A549 (cell line): Measurements from ENCODE around the gene RIOK1. TPM values are rescaled to one million over a fixed set of nuclear protein-coding genes. Genes with fewer than 3 reads are reported as not detected.

Source experiments
- ATAC-seq, 2 experiments: fragments of 200-7000 bp in 1 of 2; fragments of >200 bp in 1 of 2; cut with Nextera tagmentation in 1 of 2; cut with Tn5 transposase in 1 of 2; 3 replicates each; pipeline versions ENCODE4 v1.8.0 to v1.9.1; 2018 to 2020; ENCODE audit warnings: mild to moderate bottlenecking in 1 of 2, moderate library complexity in 1 of 2
- CTCF ChIA-PET: fragments of 300-600 bp; sonication (Branson Sonifier 250); formaldehyde crosslinking; extraction: SDS; loops from one replicate; lab custom pipeline; 2021; ENCODE audit warnings: antibody characterized with exemption, inconsistent platforms; lab: Yijun Ruan, JAX
- POLR2A ChIA-PET: fragments of 350-600 bp; formaldehyde crosslinking; extraction: SDS; loops from one replicate; lab custom pipeline; 2021; ENCODE audit warnings: antibody characterized with exemption, inconsistent platforms; lab: Yijun Ruan, JAX
- DNase-seq, 2 experiments: peaks; one replicate each; pipeline versions ENCODE4 v3.0.0 to v3.0.0-alpha.2; 2011 to 2016; ENCODE audit warnings: low read depth in 1 of 2, low spot score in 1 of 2
- FAIRE-seq: peaks from 2 replicates; lab custom pipeline; 2011; peaks lifted over from hg19 to GRCh38; lab: Jason Lieb, UNC
- H3K27ac ChIP-seq, 2 experiments: fragments of >200 bp; sonication (Bioruptor Twin); formaldehyde crosslinking; 3 replicates each; pipeline ENCODE4 v1.5.1; 2016 to 2017
- H3K4me1 ChIP-seq: fragments of >200 bp; sonication (Bioruptor Twin); formaldehyde crosslinking; 3 replicates; pipeline ENCODE4 v1.6.1; 2016
- H3K4me2 ChIP-seq: fragments of >200 bp; sonication (Bioruptor Twin); formaldehyde crosslinking; 3 replicates; pipeline ENCODE4 v1.6.1; 2016
- H3K4me3 ChIP-seq: fragments of >200 bp; sonication (Bioruptor Twin); formaldehyde crosslinking; 3 replicates; pipeline ENCODE4 v1.5.1; 2016
- H3K9me3 ChIP-seq: fragments of >200 bp; sonication (Bioruptor Twin); formaldehyde crosslinking; 3 replicates; pipeline ENCODE4 v1.6.1; 2016
- ATOH8 ChIP-seq: fragments of 250-450 bp; sonication (Bioruptor Pico); IDR thresholded peaks from 2 replicates; pipeline ENCODE4 v1.5.0; 2020; ENCODE audit warnings: low read depth, mild to moderate bottlenecking, moderate library complexity
- CEBPB ChIP-seq, 2 experiments: fragments of >200 bp in 1 of 2; sonication (Bioruptor Twin) in 1 of 2; formaldehyde crosslinking in 1 of 2; IDR thresholded peaks; 2 replicates each; pipeline ENCODE4 v1.6.1; 2012 to 2016
- E2F6 ChIP-seq: IDR thresholded peaks from 2 replicates; pipeline ENCODE4 v1.6.1; 2012; ENCODE audit warnings: low read depth, borderline replicate concordance
- EHF ChIP-seq: fragments of 250-450 bp; sonication (Bioruptor Pico); IDR thresholded peaks from 2 replicates; pipeline ENCODE4 v1.5.0; 2020; ENCODE audit warnings: mild to moderate bottlenecking
- EHMT2 ChIP-seq: fragments of 200-600 bp; sonication (generic); IDR thresholded peaks from 2 replicates; pipeline ENCODE4 v1.6.1; 2016; ENCODE audit warnings: antibody characterized with exemption, low read depth, mild to moderate bottlenecking, moderate library complexity
- ELK1 ChIP-seq: fragments of 150-350 bp; IDR thresholded peaks from 2 replicates; pipeline ENCODE4 v1.6.1; 2014; ENCODE audit warnings: low read depth, mild to moderate bottlenecking, low read length
- HEYL ChIP-seq: fragments of 250-450 bp; sonication (Bioruptor Pico); IDR thresholded peaks from 2 replicates; pipeline ENCODE4 v1.8.0; 2021; ENCODE audit warnings: mild to moderate bottlenecking, moderate library complexity
- HOXA7 ChIP-seq: fragments of 250-450 bp; sonication (Bioruptor Pico); IDR thresholded peaks from 2 replicates; pipeline ENCODE4 v1.5.0; 2020; ENCODE audit warnings: mild to moderate bottlenecking, moderate library complexity
- JUNB ChIP-seq: fragments of >200 bp; sonication (Bioruptor Twin); formaldehyde crosslinking; IDR thresholded peaks from 2 replicates; pipeline ENCODE4 v1.6.1; 2016
- KDM1A ChIP-seq: fragments of 200-600 bp; sonication (generic); IDR thresholded peaks from 2 replicates; pipeline ENCODE4 v1.6.1; 2016; ENCODE audit warnings: low read depth, mild to moderate bottlenecking
- MAX ChIP-seq: IDR thresholded peaks from 2 replicates; pipeline ENCODE4 v1.6.1; 2012
- MAZ ChIP-seq: fragments of 150-350 bp; IDR thresholded peaks from 2 replicates; pipeline ENCODE4 v1.6.1; 2014; ENCODE audit warnings: antibody characterized with exemption, low read depth, low read length, borderline replicate concordance
- NFE2L2 ChIP-seq: fragments of 150-350 bp; conservative IDR thresholded peaks from 2 replicates; pipeline ENCODE4 v1.6.1; 2014; ENCODE audit warnings: low read length
- PHF8 ChIP-seq: fragments of 200-600 bp; sonication (generic); IDR thresholded peaks from 2 replicates; pipeline ENCODE4 v1.6.1; 2016; ENCODE audit warnings: low read depth, mild to moderate bottlenecking, antibody characterized with exemption, moderate library complexity, borderline replicate concordance
- POLR2AphosphoS2 ChIP-seq: conservative IDR thresholded peaks from 2 replicates; pipeline ENCODE4 v1.6.1; 2012; ENCODE audit warnings: low read length, improper control_type of control experiment, inconsistent platforms
- RAD21 ChIP-seq, 2 experiments: fragments of >200 bp in 1 of 2; sonication (Bioruptor Twin) in 1 of 2; formaldehyde crosslinking in 1 of 2; IDR thresholded peaks in 1 of 2; conservative IDR thresholded peaks in 1 of 2; 2 replicates in 1 of 2; 3 replicates in 1 of 2; pipeline ENCODE4 v1.6.1; 2012 to 2018; ENCODE audit warnings: inconsistent platforms in 1 of 2
- RARB ChIP-seq: fragments of 250-450 bp; sonication (Bioruptor Pico); IDR thresholded peaks from 2 replicates; pipeline ENCODE4 v1.8.0; 2021; ENCODE audit warnings: mild to moderate bottlenecking, moderate library complexity
- RCOR1 ChIP-seq: fragments of 150-350 bp; IDR thresholded peaks from 2 replicates; pipeline ENCODE4 v1.6.1; 2014; ENCODE audit warnings: antibody characterized with exemption, low read length, low read depth
- REST ChIP-seq: fragments of 200-600 bp; sonication (generic); IDR thresholded peaks from 2 replicates; pipeline ENCODE4 v1.6.1; 2016; ENCODE audit warnings: antibody characterized with exemption, mild to moderate bottlenecking, moderate library complexity
- RFX5 ChIP-seq: fragments of 450-650 bp; IDR thresholded peaks from 2 replicates; pipeline ENCODE4 v1.7.1; 2014; ENCODE audit warnings: antibody characterized with exemption, mild to moderate bottlenecking, moderate library complexity
- SMC3 ChIP-seq: fragments of >200 bp; sonication (Bioruptor Twin); formaldehyde crosslinking; IDR thresholded peaks from 3 replicates; pipeline ENCODE4 v1.6.1; 2018; ENCODE audit warnings: inconsistent platforms
- ZC3H11A ChIP-seq: fragments of 450-650 bp; IDR thresholded peaks from 2 replicates; pipeline ENCODE4 v1.6.1; 2014; ENCODE audit warnings: antibody characterized with exemption, mild to moderate bottlenecking
- ZFP36 ChIP-seq: fragments of 450-650 bp; IDR thresholded peaks from 2 replicates; pipeline ENCODE4 v1.6.1; 2014; ENCODE audit warnings: borderline replicate concordance; ENCODE audit not compliant: partially characterized antibody
- WGBS: methylation state at CpG from one replicate; pipeline ENCODE4 v1.1.6; 2017; ENCODE audit errors: missing lambda C conversion rate; 5-methylcytosine and 5-hydroxymethylcytosine counted together
- polyA plus RNA-seq, 4 experiments: library from polyadenylated mRNA; depleted of rRNA in 3 of 4; stranded (reverse); fragments of >200 nt; fragmentation: RNase III in 1 of 4; extraction: RNeasy Plus Mini Kit Qiagen cat#74134 plus additional on column Dnase treatment in 1 of 4; gene quantifications; 2 replicates in 3 of 4; 3 replicates in 1 of 4; pipeline ENCODE4 v1.2.3, GENCODE V29; 2011 to 2017

The RIOK1 gene
- polyA plus RNA-seq, 2 of the 4 experiments (the other 2 are of a cell fraction), result 16.1 to 20.4 TPM

- Histone ChIP-seq H3K9me3 (no peaks in the 10 kb centered on the region), H3K4me2 (no peak overlapping the region), H3K4me1 (no peaks in the 10 kb centered on the region), H3K27ac (no peak overlapping the region), H3K4me3 (no peak overlapping the region)
- DNase-seq, result no peak
- no peak for ATAC-seq
- ChIA-PET POLR2A (no interaction called here), CTCF (interaction anchor here (0.7 kb wide), 1 partner anchor 210 kb away, joined by 3 read pairs; no protein-coding TSS in a partner anchor)
- TF ChIP-seq CEBPB (IDR thresholded peaks at IDR 0.05) (no peak), RCOR1 (no peak), E2F6 (no peak), SMC3 (no peak), ELK1 (no peak), JUNB (no peak), EHMT2 (no peak), PHF8 (no peak), REST (no peak), MAX (no peak), RAD21 (conservative IDR thresholded peaks at IDR 0.05 in 1 of 2, IDR thresholded peaks at IDR 0.05 in 1 of 2) (no peak), MAZ (no peak), NFE2L2 (no peak)
- FAIRE-seq, result no peak
- WGBS, result 84% methylated on average over 6 of the region's 6 CpGs
Observed at GRCh38 chr6:7409740-7410139, 20.1 kb downstream of the RIOK1 start.

GRCh38 chr6:7410851-7411250, 21.2 kb downstream of the RIOK1 start:
- ChIA-PET POLR2A (no interaction called here), CTCF (no interaction called here)
- Histone ChIP-seq H3K9me3 (no peaks in the 10 kb centered on the region), H3K27ac (no peak overlapping the region), H3K4me2 (no peak overlapping the region), H3K4me3 (no peak overlapping the region), H3K4me1 (no peaks in the 10 kb centered on the region)
- FAIRE-seq, result no peak
- 90% methylated on average over 4 of the region's 4 CpGs for WGBS
- no peak for ATAC-seq
- DNase-seq, result no peak
- no peak for TF ChIP-seq HEYL (CRISPR knock-in tag)
- TF ChIP-seq ZFP36, result no peak
- no peak for TF ChIP-seq ZC3H11A
- no peak for TF ChIP-seq EHF (CRISPR knock-in tag)
- no peak for TF ChIP-seq NFE2L2
- TF ChIP-seq POLR2AphosphoS2, result no peak
- no peak for TF ChIP-seq KDM1A

- FAIRE-seq, result no peak
- H3K9me3 ChIP-seq, result no peaks in the 10 kb centered on the region
- 94% methylated on average over 2 of the region's 2 CpGs for WGBS
- CTCF ChIA-PET, result no interaction called here
- H3K4me2 ChIP-seq, result no peak overlapping the region
- no peak for ATAC-seq
- DNase-seq, result no peak
- POLR2A ChIA-PET, result no interaction called here
- H3K27ac ChIP-seq, result no peak overlapping the region
- no peak overlapping the region for H3K4me3 ChIP-seq
- no peaks in the 10 kb centered on the region for H3K4me1 ChIP-seq
- TF ChIP-seq MAZ (no peak), RFX5 (no peak), E2F6 (no peak), HOXA7 (CRISPR knock-in tag) (no peak), RARB (no peak), ATOH8 (CRISPR knock-in tag) (no peak), JUNB (no peak), REST (no peak)
Observed at GRCh38 chr6:7411328-7411727, 21.7 kb downstream of the RIOK1 start.
